Bone marrow (tissue), 2 donors: ENCODE data around the gene EML4.
"Not testable (repeated sequence)": the region's sequence is repeated elsewhere in the genome, so short reads cannot be mapped to it uniquely, and the experiment has no call there.

ENCODE experiments used
- DNase-seq, 2 donors: peaks; one replicate each; lab custom pipeline; 2025; lab: John Stamatoyannopoulos, UW

EML4 gene

GRCh38 chr2:42266236-42266635, 97.1 kb downstream of the EML4 start:
- DNase-seq: no peak

- DNase-seq: no peak
Observed at GRCh38 chr2:42267530-42267929, 98.4 kb downstream of the EML4 start.

GRCh38 chr2:42268528-42269151, 99.5 kb downstream of the EML4 start:
- DNase-seq: no peak

DNA sequence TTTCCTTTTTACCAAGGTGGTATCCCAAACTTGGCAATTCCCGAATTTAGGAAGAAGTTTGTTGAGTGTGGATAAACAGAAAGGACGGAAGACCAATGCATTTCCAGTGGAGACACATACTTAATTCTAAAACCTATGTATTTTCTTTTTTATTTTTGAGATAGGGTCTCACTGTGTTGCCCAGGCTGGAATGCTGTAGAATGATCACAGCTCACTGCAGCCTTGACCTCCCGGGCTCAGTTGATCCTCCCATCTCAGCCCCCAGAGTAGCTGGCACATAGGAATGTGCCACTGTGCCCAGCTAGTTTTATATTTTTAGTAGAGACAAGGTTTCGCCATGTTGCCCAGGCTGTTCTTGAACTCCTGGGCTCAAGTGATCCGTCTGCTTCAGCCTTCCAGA, 101.6 kb downstream of the EML4 start:
- no peak for DNase-seq

- not testable (repeated sequence) for DNase-seq
Observed at GRCh38 chr2:42271246-42271645, 102.1 kb downstream of the EML4 start.

DNA sequence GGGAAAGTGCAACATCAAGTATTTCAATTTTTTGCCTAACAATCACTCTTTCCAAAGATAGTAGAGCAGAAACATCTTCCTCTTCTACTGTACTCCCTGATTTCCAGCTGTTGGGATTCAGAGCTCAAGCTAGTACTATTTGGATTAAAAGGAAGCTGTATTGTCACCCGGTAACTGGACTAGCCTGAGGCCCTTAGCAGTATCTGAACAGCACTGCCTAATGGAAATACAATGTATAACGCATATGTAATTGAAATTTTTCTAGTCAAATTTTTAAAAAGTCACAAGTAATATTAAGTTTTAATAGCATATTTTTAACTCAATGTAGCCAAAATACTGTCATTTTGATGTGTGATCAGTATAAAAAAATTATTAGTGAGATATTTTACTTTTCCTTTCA, 105.7 kb downstream of the EML4 start:
- DNase-seq: no peak

- no peak for DNase-seq
Observed at GRCh38 chr2:42281416-42282081, 112.4 kb downstream of the EML4 start.

- no peak for DNase-seq
Observed at GRCh38 chr2:42284019-42284418, 114.9 kb downstream of the EML4 start.

DNA sequence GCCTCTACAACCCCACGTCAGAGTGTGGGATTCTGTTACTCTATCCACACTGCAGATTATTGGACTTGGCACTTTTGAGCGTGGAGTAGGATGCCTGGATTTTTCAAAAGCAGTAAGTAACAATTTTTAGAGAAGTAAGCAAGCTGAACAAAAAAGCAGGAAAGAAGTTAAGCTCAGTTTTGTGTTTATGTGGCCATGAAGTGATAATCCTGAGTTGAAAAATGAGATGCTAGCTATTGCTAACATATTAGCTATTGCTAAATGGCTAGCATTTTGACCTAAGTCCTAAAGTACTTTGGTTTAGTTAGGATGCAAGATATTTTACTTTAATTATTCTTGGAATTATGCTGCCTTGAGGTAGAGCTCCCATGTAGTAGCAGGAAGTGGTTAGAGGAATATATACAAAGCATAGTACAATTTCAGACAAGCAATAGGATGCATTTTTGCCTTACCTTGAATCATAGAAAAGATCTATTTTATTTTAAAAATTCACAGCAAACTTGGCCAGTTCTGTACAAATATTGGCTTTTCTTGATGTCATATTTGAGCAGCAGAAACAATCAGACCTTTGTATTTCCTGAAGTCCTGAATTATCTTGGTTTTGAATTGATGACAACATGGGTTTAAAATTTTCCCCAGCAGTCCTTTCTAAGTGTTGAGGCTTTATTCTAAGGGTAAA, 117.3 kb downstream of the EML4 start:
- DNase-seq: no peak

GRCh38 chr2:42288811-42289210, 119.7 kb downstream of the EML4 start:
- no peak for DNase-seq

- no peak for DNase-seq
Observed at GRCh38 chr2:42289222-42289621, 120.1 kb downstream of the EML4 start.

DNA sequence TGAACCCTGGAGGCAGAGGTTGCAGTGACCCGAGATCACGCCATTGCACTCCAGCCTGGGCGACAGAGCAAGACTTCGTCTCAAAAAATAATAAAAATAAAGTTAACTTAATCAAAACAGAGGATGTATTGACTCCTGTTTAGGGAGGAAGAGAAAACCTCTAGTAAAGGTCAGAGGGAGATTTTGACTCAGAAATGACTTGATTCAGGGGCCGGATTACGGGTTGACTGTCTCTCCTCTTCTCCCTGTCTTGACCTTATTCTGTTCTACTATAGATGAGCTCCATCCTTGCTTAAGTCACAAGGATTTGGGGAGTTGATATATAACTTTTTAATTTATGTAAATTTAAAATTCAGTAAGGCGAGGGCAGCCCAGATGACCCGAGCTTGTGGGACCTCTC, 120.9 kb downstream of the EML4 start:
- no peak for DNase-seq

DNA sequence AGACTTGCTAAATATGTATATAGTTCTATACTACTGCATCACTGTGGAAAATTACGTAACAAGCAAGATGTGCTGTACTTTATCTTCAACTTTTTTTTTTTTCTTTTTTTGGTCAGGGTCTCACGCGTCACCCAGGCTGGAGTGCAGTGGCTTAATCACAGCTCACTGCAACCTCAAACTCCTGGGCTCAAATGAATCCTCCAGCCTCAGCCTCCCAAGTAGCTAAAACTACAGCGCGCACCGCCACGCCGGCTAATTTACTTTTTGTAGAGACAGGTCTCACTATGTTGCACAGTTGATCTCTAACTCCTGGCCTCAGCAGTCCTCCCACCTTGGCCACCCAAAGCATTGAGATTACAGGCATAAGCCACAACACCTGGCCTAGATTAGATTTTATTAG, 123.9 kb downstream of the EML4 start:
- DNase-seq: no peak

DNA sequence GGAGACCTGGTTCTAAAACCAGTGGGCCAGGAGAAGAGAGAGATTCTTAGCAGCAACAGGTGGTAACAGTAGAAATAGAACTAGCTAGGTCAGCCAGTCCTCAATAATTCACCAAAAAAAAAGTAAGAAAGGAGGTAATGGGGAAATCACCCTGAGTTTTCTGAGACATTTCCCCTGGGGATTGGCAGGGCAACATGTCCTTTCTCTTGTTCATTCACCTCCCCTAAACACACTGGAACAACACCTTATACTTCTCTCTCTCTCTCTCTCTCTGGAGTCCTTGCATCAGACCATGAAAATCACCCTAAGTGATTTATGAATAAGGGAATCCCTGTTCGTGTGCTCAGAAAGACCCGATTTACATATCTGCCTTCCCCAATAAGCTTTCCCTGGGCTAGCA, 127.1 kb downstream of the EML4 start:
- DNase-seq: no peak

DNA sequence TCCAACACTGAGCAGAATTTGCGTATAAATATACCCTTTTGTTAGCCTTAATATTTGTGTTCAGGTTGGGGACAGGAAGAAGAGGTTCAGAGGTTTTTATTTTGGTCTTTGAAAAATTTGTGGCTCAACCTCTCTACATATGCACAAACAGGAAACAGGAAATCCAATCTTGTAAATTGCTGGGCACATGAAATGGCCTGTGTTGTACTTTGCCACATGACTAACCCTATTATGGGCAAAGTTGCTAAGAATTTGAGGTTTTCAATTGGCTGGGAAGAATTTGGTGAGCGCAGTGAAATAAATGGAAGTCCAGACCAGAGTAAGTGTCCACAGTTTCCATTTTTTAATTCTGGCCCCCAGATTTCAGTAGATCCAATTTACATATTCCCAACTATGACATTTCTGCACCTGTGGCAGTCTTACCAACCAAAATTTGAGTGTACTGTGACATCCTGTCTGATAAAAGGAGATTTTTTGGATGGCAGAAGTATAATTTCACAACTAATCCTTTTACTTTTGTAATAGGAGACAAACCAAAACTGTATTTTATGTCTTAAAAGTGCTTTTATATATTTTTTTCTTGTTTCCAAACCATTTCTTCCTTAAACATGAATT, 128.3 kb downstream of the EML4 start:
- DNase-seq: no peak

- DNase-seq: no peak
Observed at GRCh38 chr2:42298132-42298531, 129.0 kb downstream of the EML4 start.

GRCh38 chr2:42298996-42299754, 130.0 kb downstream of the EML4 start:
- no peak for DNase-seq

DNA sequence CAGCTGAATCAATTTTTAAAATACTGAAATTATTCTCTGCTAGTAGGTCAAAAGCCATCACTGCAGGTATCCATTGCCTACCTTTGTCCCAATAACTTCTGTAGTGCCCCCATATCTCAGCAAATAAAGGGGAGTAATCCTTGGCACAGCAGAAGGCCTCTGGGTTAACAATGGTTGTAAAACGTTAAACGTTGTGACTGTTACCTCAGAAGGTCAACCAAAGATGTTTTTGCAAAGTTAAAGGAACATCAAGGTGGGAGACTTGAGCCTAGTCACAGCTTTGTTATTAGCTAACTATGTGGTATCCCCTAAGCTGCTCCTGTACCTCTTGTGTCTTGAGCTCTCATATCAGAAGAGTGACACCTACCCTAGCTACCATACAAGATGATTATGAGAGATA, 131.4 kb downstream of the EML4 start:
- DNase-seq: no peak

DNA sequence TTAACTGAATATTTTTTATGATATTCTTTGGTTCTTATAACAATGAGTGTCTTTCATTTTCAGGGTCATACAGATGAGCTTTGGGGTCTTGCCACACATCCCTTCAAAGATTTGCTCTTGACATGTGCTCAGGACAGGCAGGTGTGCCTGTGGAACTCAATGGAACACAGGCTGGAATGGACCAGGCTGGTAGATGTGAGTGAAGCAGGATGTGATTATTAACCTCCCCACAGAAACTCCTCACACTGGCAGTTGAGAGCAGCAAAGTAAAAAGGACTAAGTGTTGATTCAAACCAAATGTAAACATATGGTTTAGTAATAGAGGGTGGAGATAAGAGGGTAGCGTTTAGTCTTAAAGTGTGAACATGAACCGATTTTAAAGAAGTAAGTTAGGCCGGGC, 134.1 kb downstream of the EML4 start:
- no peak for DNase-seq

DNA sequence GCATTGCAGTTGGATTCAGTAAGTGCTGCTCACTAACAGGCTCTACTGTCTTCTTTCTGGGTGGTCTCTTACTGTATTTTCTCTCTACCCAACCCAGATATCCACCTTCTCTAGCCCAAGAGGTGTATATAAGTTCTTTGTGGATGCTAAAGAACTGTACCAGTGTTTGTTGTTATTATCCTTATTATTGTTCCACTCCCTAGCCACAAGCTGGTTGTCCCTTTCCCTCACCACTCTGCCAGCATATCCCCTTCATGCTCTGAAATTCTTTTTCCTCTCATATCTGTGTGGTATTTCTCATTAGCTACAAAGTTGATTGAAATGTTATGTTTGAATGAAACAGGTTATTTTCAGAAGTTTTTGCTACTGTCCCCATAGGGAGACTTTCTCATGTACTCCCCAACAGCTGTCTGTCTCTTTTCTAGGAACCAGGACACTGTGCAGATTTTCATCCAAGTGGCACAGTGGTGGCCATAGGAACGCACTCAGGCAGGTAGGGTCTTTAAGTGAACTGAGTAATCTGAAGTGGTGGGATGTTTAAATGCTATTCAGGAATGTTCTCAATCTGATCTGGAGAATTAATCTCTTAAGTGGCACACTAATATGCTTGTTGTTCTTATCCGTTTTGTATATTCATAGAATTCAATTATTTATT, 135.0 kb downstream of the EML4 start:
- DNase-seq: no peak

DNA sequence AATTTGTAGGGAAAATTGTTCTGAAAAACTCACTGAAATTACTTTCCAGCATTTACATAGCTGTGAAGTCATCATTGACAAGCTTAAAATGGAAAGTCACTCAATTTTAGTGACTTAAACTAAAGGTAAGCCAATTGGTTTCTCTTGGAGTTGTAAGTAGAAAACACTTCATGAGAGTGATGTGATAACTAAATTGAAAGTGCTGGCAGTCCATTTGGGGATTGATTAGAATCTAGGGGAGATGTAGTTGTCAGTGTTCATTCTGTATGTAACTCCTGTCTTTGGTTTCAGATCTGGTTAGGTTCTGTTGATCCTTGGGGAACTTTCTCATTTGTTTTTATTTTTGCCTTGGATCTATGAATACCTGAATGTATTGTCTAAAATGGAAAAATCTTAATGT, 138.0 kb downstream of the EML4 start:
- DNase-seq: no peak

DNA sequence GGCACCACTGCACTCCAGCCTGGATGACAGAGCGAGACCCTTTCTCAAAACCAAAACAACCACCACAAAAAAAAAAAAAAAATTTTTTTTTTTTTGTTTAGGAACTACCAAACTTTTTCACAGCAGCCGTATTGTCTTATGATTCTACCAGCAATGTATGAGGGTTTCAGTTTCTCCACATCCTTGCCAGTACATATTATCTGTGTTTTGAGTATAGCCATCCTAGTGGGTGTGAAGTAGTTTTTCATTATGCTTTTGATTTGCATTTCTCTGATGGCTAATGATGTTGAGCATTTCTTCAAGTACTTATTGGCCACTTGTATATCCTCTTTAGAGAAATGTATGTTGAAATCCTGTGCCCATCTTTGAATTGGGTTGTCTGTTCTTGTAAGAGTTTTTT, 140.2 kb downstream of the EML4 start:
- DNase-seq: no peak
